ENCODE data around the gene CAPN10.
"Not testable (repeated sequence)": the region's sequence is repeated elsewhere in the genome, so short reads cannot be mapped to it uniquely, and the experiment has no call there.

CAPN10 gene

DNA sequence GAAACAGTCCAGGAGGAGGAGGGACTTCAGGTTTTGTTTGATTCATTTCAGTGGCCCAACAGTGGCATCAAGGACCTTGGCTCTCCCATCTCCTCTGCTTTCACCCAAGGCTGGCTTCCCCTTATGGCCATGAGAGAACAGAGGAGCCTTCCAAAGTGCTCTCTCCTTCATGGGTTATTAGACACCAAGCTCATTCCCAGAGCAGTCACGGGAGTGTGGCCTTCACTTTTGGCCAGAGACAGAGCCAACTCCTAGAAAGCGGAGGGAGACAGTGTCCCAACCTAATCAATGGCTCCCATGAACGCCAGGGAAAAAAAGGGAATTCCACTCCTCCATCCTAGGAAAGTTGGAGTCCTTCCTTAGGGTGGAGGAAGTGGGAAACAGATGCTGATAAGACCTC lies 27.2 kb upstream of the CAPN10 start:
- peak overlapping the region; percentile 96 for H3K27ac ChIP-seq
- TF ChIP-seq CTCF (conservative IDR thresholded peaks at IDR 0.05), result no peak
- TF ChIP-seq ZFX (IDR thresholded peaks at IDR 0.05), result no peak

DNA sequence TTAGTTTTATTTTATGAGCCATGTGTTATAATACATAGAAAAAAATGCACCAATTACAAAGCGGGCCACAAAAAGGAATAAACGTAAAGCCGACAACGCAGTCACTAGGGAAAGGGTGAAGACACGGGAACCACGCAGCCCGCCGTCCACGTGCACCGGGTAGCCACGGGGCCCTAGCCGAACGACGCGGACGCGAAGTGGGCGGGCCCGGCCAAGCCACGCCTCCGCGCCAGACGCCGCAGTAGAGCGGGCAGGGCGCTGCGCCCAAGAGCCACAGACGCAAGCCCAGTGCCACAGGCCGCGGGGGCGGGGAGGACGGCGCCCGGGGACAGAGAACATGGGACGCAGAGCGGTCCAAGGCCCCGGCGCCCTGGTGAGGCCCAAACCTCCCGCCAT lies 26.5 kb upstream of the CAPN10 start, which contains the start of gene DUSP28:
DUSP28 (plus strand) TSS at position 274 of the 396 bp plus-strand sequence. CDS start 328 bp downstream, outside the sequence.
- TF ChIP-seq CTCF (conservative IDR thresholded peaks at IDR 0.05), result no peak
- no peak for TF ChIP-seq ZFX (IDR thresholded peaks at IDR 0.05)
- peak within 1 kb of the TSS; percentile 96 for H3K27ac ChIP-seq

- peak overlapping the region; percentile 96 for H3K27ac ChIP-seq
- TF ChIP-seq ZFX (IDR thresholded peaks at IDR 0.05) (peak; percentile 74), CTCF (conservative IDR thresholded peaks at IDR 0.05) (no peak; the same call in 1 of the 2 replicates)
Measured at GRCh38 chr2:240560480-240561324, 25.8 kb upstream of the CAPN10 start.

DNA sequence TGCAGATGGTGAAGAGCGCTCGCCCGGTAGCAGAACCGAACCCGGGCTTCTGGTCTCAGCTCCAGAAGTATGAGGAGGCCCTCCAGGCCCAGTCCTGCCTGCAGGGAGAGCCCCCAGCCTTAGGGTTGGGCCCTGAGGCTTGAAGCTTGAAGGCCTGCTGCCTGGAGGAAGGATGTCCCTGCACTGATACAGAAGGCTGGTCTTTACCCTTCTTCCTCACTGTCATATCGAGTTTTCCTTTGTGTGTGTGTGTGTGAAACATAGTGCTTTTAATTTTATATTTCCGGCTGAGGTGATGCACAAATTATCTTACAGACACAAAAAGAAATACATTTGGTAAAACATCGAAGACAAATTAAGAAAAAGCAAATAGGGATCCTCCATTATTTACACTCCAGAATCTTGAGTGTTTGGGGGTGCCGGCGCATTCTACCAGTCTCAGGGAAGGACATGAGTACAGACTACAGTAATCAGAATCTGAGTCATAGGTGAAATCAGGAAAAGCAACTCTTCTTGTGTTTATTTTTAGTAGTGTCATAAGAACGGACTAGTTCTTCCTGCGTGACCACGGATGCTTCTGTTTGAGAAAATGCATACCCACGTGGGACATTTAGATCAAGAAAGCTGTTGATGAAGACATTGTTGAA lies 25.1 kb upstream of the CAPN10 start:
- TF ChIP-seq ZFX (IDR thresholded peaks at IDR 0.05), result no peak
- no peak; the same call in 1 of the 2 replicates for TF ChIP-seq CTCF (conservative IDR thresholded peaks at IDR 0.05)
- H3K27ac ChIP-seq, result peak overlapping the region; percentile 96

- not testable (repeated sequence) for H3K27ac ChIP-seq
Measured at GRCh38 chr2:240563231-240563630, 23.3 kb upstream of the CAPN10 start.

DNA sequence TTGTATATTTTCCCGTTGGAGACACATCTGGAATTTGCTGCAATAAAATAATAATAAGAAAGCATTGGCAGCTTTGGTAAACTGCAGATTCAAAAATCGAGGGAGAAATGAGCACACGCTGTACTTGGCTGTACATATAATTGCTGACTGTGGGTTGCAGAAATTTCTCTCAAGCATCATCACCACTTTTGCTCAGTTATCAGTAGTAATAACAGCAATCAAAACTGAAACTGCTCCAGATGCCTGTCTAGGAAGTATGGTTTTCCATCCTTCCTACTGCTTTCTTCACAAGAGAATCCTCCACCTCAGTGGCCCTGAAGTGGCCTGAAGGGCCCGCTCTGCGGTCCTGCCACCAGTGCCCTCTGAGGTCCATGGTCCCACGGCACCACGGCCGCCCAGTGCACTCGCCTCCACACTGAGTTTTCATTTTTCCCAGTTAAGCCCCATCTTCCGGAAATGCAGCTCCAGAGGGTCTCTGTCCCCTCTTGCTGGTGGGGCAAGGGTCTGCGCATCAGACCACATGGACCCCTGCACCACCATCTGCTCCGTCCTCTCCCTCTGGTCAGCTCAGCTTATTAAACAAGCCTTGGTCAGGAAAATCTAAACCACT lies 22.5 kb upstream of the CAPN10 start:
- H3K27ac ChIP-seq, result no peak overlapping the region
- TF ChIP-seq ZFX (IDR thresholded peaks at IDR 0.05) (no peak), CTCF (conservative IDR thresholded peaks at IDR 0.05) (no peak)

GRCh38 chr2:240564561-240565332 lies 21.8 kb upstream of the CAPN10 start:
- H3K27ac ChIP-seq, result peak overlapping the region; percentile 94
- TF ChIP-seq CTCF (conservative IDR thresholded peaks at IDR 0.05), result no peak
- no peak for TF ChIP-seq ZFX (IDR thresholded peaks at IDR 0.05)

Measured in C4-2B (cell line).